Measurements from ENCODE around the gene GLCE. TPM values are rescaled to one million over a fixed set of nuclear protein-coding genes. Genes with fewer than 3 reads are reported as not detected.

GLCE gene
- total RNA-seq, 1 donor from 2014 or later = 13.6 TPM

GRCh38 chr15:69305204-69305931 lies 144.9 kb downstream of the GLCE start:
- H3K79me2 ChIP-seq (ENCODE audit: insufficient read depth, low read length) = no peaks in the 10 kb centered on the region
- TF ChIP-seq EZH2 (IDR thresholded peaks at IDR 0.05; ENCODE audit: insufficient read depth, low read length) = no peak
- TF ChIP-seq CTCF (IDR thresholded peaks at IDR 0.05; ENCODE audit: insufficient read depth, low read depth, low read length) = no peak
- peak overlapping the region; percentile 57 for H2AFZ ChIP-seq (ENCODE audit: low read depth, low read length)
- peak overlapping the region; percentile 81 for H3K27ac ChIP-seq (ENCODE audit: low read depth, low read length)
- H3K9ac ChIP-seq (ENCODE audit: low read length) = peak overlapping the region; percentile 52
- no peaks in the 10 kb centered on the region for H3K36me3 ChIP-seq (ENCODE audit: insufficient read depth, low read length)
- peaks cover 19% of the 10 kb centered on the region for H3K4me1 ChIP-seq (ENCODE audit: insufficient read depth, low read length)
- Mint-ChIP-seq H3K4me3 (ENCODE audit: unreplicated experiment) (no peak overlapping the region), H3K36me3 (ENCODE audit: low read depth, unreplicated experiment) (peaks cover 1% of the 10 kb centered on the region), H3K27ac (ENCODE audit: unreplicated experiment) (peak overlapping the region; percentile 92), H3K4me1 (ENCODE audit: low read depth, unreplicated experiment) (peaks cover 25% of the 10 kb centered on the region), H3K9me3 (ENCODE audit: unreplicated experiment) (peaks cover 3% of the 10 kb centered on the region), H3K27me3 (ENCODE audit: low read depth, unreplicated experiment) (peaks cover 18% of the 10 kb centered on the region)
- H4K20me1 ChIP-seq (ENCODE audit: insufficient read depth, low read length) = no peaks in the 10 kb centered on the region
- no peaks in the 10 kb centered on the region for H3K9me3 ChIP-seq (ENCODE audit: insufficient read depth, low read depth, low read length)
- H3K27me3 ChIP-seq (ENCODE audit: insufficient read depth, low read length) = no peaks in the 10 kb centered on the region
- peak overlapping the region; percentile 63 for H3K4me2 ChIP-seq (ENCODE audit: low read length)
- H3K4me3 ChIP-seq (ENCODE audit: insufficient read depth, low read depth, low read length) = no peak overlapping the region
- DNase-seq (ENCODE audit: low read depth) (peak; percentile 88), FAIRE-seq (no peak)

GRCh38 chr15:69305933-69306568 lies 145.6 kb downstream of the GLCE start:
- no peaks in the 10 kb centered on the region for H3K79me2 ChIP-seq (ENCODE audit: insufficient read depth, low read length)
- H3K27ac Mint-ChIP-seq (ENCODE audit: unreplicated experiment) = peak overlapping the region; percentile 92
- H3K9ac ChIP-seq (ENCODE audit: low read length) = peak overlapping the region; percentile 52

More at GRCh38 chr15:69305933-69306568, 145.6 kb downstream of the GLCE start:
- no peak for TF ChIP-seq CTCF (IDR thresholded peaks at IDR 0.05; ENCODE audit: insufficient read depth, low read depth, low read length)
- TF ChIP-seq EZH2 (IDR thresholded peaks at IDR 0.05; ENCODE audit: insufficient read depth, low read length) = no peak
- Histone ChIP-seq H3K4me3 (ENCODE audit: insufficient read depth, low read depth, low read length) (no peak overlapping the region), H3K4me2 (ENCODE audit: low read length) (peak overlapping the region; percentile 63), H3K27ac (ENCODE audit: low read depth, low read length) (peak overlapping the region; percentile 81), H3K36me3 (ENCODE audit: insufficient read depth, low read length) (no peaks in the 10 kb centered on the region), H2AFZ (ENCODE audit: low read depth, low read length) (peak overlapping the region; percentile 57), H3K9me3 (ENCODE audit: insufficient read depth, low read depth, low read length) (no peaks in the 10 kb centered on the region), H3K4me1 (ENCODE audit: insufficient read depth, low read length) (peaks cover 21% of the 10 kb centered on the region), H4K20me1 (ENCODE audit: insufficient read depth, low read length) (no peaks in the 10 kb centered on the region), H3K27me3 (ENCODE audit: insufficient read depth, low read length) (no peaks in the 10 kb centered on the region)
- Mint-ChIP-seq H3K9me3 (ENCODE audit: unreplicated experiment) (peaks cover 3% of the 10 kb centered on the region), H3K4me3 (ENCODE audit: unreplicated experiment) (no peak overlapping the region), H3K36me3 (ENCODE audit: low read depth, unreplicated experiment) (peaks cover 1% of the 10 kb centered on the region), H3K27me3 (ENCODE audit: low read depth, unreplicated experiment) (peaks cover 18% of the 10 kb centered on the region), H3K4me1 (ENCODE audit: low read depth, unreplicated experiment) (peaks cover 26% of the 10 kb centered on the region)
- no peak for FAIRE-seq
- peak; percentile 12 for DNase-seq (ENCODE audit: low read depth)
